ENCODE data around the gene C1orf167. TPM values are rescaled to one million over a fixed set of nuclear protein-coding genes. Genes with fewer than 3 reads are reported as not detected.

C1orf167 gene
- polyA plus RNA-seq, 3 donors: 0.05 TPM; not detected in 2

DNA sequence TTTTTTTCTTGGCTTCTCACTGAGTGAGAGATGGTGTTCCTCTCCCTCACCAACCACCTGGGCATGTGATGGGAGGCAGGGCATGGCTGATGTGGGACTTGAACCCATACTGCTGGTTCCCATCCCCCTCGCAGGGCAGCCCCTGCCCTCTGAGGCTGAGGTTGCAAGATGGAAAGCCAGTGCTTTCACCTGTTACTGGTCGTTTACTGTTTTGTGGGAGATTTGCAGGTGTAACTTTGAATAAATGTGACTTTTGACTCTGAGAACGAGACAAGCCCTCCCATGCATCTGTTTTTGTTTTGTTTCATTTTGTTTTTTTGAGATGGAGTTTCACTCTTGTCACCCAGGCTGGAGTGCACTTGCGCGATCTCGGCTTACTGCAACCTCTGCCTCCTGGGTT is 21.6 kb downstream of the C1orf167 start:
- H3K4me2 ChIP-seq (replicated peaks; ENCODE audit: extremely low read depth, low read length, poor library complexity, severe bottlenecking): no peak overlapping the region
- H2AFZ ChIP-seq (ENCODE audit: insufficient read depth, low read depth, low read length, poor library complexity, severe bottlenecking): no peak overlapping the region
- H3K27ac ChIP-seq (ENCODE audit: low read depth in 1 of 2, low read length in 2 of 2): no peak overlapping the region
- Mint-ChIP-seq H3K36me3 (peaks cover 0 to 6% of the 10 kb centered on the region in 2 donors), H3K27ac (no peak overlapping the region), H3K4me3 (no peak overlapping the region), H3K9me3 (peaks cover 0 to 3% (median 0%) of the 10 kb centered on the region in 7 donors), H3K27me3 (ENCODE audit: low read depth in 3 of 3) (peaks cover 2 to 13% (median 7%) of the 10 kb centered on the region in 3 donors), H3K4me1 (peaks cover 17% of the 10 kb centered on the region)
- H3K9ac ChIP-seq (ENCODE audit: insufficient read depth, low read length, poor library complexity, severe bottlenecking): no peak overlapping the region
- H3K9me3 ChIP-seq (replicated peaks in 1 of 2; ENCODE audit: control insufficient read depth in 1 of 2, insufficient read depth in 1 of 2, low read length in 2 of 2): no peaks in the 10 kb centered on the region
- WGBS (ENCODE audit: insufficient coverage): 92% methylated on average over 2 of the region's 6 CpGs
- TF ChIP-seq, protein P1, sequence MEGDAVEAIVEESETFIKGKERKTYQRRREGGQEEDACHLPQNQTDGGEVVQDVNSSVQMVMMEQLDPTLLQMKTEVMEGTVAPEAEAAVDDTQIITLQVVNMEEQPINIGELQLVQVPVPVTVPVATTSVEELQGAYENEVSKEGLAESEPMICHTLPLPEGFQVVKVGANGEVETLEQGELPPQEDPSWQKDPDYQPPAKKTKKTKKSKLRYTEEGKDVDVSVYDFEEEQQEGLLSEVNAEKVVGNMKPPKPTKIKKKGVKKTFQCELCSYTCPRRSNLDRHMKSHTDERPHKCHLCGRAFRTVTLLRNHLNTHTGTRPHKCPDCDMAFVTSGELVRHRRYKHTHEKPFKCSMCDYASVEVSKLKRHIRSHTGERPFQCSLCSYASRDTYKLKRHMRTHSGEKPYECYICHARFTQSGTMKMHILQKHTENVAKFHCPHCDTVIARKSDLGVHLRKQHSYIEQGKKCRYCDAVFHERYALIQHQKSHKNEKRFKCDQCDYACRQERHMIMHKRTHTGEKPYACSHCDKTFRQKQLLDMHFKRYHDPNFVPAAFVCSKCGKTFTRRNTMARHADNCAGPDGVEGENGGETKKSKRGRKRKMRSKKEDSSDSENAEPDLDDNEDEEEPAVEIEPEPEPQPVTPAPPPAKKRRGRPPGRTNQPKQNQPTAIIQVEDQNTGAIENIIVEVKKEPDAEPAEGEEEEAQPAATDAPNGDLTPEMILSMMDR (IDR thresholded peaks at IDR 0.05): no peak
- intact Hi-C loops (cut with micrococcal nuclease): no loop called here
- H3K79me2 ChIP-seq (ENCODE audit: insufficient read depth, low read length): no peaks in the 10 kb centered on the region
- no peaks in the 10 kb centered on the region for H4K20me1 ChIP-seq (ENCODE audit: insufficient read depth, low read length)
- DNase-seq: no peak
- H3K27me3 ChIP-seq (ENCODE audit: control insufficient read depth in 2 of 2, insufficient read depth in 2 of 2, low read length in 2 of 2): no peaks in the 10 kb centered on the region
- H3K36me3 ChIP-seq (replicated peaks in 1 of 2; ENCODE audit: control insufficient read depth in 1 of 2, insufficient read depth in 2 of 2, low read length in 2 of 2): peaks cover 0 to 2% of the 10 kb centered on the region in 2 donors
- H3K4me1 ChIP-seq (ENCODE audit: control insufficient read depth in 1 of 2, insufficient read depth in 2 of 2, low read length in 2 of 2): peaks cover 12 to 14% of the 10 kb centered on the region in 2 donors
- H3K4me3 ChIP-seq (replicated peaks in 1 of 3; ENCODE audit: low read depth in 2 of 3, low read length in 3 of 3): no peak overlapping the region

DNA sequence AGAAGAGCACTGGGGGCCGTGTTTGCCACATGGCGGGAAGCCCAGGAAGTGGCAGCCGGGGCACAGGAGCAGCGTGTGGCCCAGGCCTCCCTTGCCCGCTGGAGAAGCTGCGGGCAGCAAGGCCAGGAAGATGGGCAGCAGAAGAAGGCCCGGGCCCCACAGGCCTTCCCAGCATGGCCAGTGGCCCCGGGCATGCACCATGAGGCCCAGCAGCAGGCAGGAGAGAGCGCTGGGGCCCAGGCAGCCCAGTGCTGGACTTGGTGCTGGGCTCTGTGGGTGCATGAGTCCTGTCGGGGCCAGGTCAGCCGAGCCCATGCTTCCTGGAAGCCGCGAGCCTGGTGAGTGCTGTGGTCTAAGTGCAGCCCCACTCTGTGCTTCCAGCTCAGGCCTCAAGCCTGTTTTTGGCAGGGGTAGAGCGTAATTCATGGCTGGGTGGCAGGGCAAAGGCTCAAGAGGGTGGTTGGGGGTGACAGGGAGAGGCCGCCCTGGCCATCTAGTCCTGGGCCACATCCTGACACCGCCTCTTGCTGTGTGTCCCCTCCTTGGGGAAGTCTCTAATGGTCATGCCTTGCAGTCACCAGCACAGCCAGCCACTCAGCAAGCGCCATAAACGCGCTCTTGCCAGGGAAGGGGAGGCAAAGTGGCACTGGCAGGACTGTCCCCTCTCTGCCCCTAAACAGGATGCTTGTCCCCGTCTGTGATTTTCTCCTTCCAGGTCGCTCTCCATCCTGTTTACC is 22.4 kb downstream of the C1orf167 start:
- no peak overlapping the region for H3K4me3 Mint-ChIP-seq
- H3K4me3 ChIP-seq (replicated peaks in 1 of 3; ENCODE audit: low read depth in 2 of 3, low read length in 3 of 3): peak overlapping the region in 1 of 3 experiments; percentile 65

More for the DNA sequence above, 22.4 kb downstream of the C1orf167 start:
- H2AFZ ChIP-seq (ENCODE audit: insufficient read depth, low read depth, low read length, poor library complexity, severe bottlenecking): peak overlapping the region; percentile 67
- H3K36me3 ChIP-seq (replicated peaks in 1 of 2; ENCODE audit: control insufficient read depth in 1 of 2, insufficient read depth in 2 of 2, low read length in 2 of 2): peaks cover 5 to 8% of the 10 kb centered on the region in 2 donors
- H3K27me3 ChIP-seq (ENCODE audit: control insufficient read depth in 2 of 2, insufficient read depth in 2 of 2, low read length in 2 of 2): no peaks in the 10 kb centered on the region
- WGBS (ENCODE audit: insufficient coverage): 87% methylated on average over 14 of the region's 21 CpGs
- no peaks in the 10 kb centered on the region for H3K79me2 ChIP-seq (ENCODE audit: insufficient read depth, low read length)
- Mint-ChIP-seq H3K27me3 (ENCODE audit: low read depth in 3 of 3) (peaks cover 2 to 13% (median 7%) of the 10 kb centered on the region in 3 donors), H3K36me3 (peaks cover 1 to 10% of the 10 kb centered on the region in 2 donors), H3K9me3 (peaks cover 0 to 3% (median 0%) of the 10 kb centered on the region in 7 donors), H3K4me1 (peaks cover 21% of the 10 kb centered on the region), H3K27ac (peak overlapping the region in 1 of 7 donors; percentile 75)
- H3K4me1 ChIP-seq (ENCODE audit: control insufficient read depth in 1 of 2, insufficient read depth in 2 of 2, low read length in 2 of 2): peaks cover 12 to 22% of the 10 kb centered on the region in 2 donors
- H3K9ac ChIP-seq (ENCODE audit: insufficient read depth, low read length, poor library complexity, severe bottlenecking): peak overlapping the region; percentile 46
- intact Hi-C loops (cut with micrococcal nuclease): loop anchor here in 1 of 2 donors (2.0 kb wide), 1 partner anchor 44 kb away; no protein-coding TSS in a partner anchor
- no peaks in the 10 kb centered on the region for H3K9me3 ChIP-seq (replicated peaks in 1 of 2; ENCODE audit: control insufficient read depth in 1 of 2, insufficient read depth in 1 of 2, low read length in 2 of 2)
- no peak overlapping the region for H3K27ac ChIP-seq (ENCODE audit: low read depth in 1 of 2, low read length in 2 of 2)
- H3K4me2 ChIP-seq (replicated peaks; ENCODE audit: extremely low read depth, low read length, poor library complexity, severe bottlenecking): peak overlapping the region; percentile 76
- no peak for DNase-seq
- no peaks in the 10 kb centered on the region for H4K20me1 ChIP-seq (ENCODE audit: insufficient read depth, low read length)
- TF ChIP-seq, protein P1 (IDR thresholded peaks at IDR 0.05): no peak

Data from CD14-positive monocyte (primary cell).